GM19023 (cell line): Measurements from ENCODE around the gene PCBD2.
"Not testable (repeated sequence)": the region's sequence is repeated elsewhere in the genome, so short reads cannot be mapped to it uniquely, and the experiment has no call there.

Experiments
- ATAC-seq: cut with Tn5 transposase; IDR thresholded peaks from one replicate; pipeline ENCODE4 v1.9.1; 2021; ENCODE audit warnings: mild to moderate bottlenecking, moderate library complexity; ENCODE audit not compliant: unreplicated experiment

PCBD2 gene

GRCh38 chr5:134905246-134905996, 490 bp downstream of the PCBD2 start:
- ATAC-seq: peak; percentile 28

- no peak for ATAC-seq
Measured at GRCh38 chr5:134906811-134907210, 1.9 kb downstream of the PCBD2 start.

- not testable (repeated sequence) for ATAC-seq
Measured at GRCh38 chr5:134910752-134911151, 5.8 kb downstream of the PCBD2 start.

- no peak for ATAC-seq
Measured at GRCh38 chr5:134911285-134912206, 6.6 kb downstream of the PCBD2 start.

GRCh38 chr5:134913254-134913653, 8.3 kb downstream of the PCBD2 start:
- no peak for ATAC-seq

- no peak for ATAC-seq
Measured at GRCh38 chr5:134913795-134914194, 8.9 kb downstream of the PCBD2 start.

- ATAC-seq: no peak
Measured at GRCh38 chr5:134917070-134917815, 12.3 kb downstream of the PCBD2 start.

GRCh38 chr5:134918861-134919260, 13.9 kb downstream of the PCBD2 start:
- ATAC-seq: no peak

GRCh38 chr5:134920848-134921575, 16.1 kb downstream of the PCBD2 start:
- ATAC-seq: no peak

- no peak for ATAC-seq
Measured at GRCh38 chr5:134932508-134932907, 27.6 kb downstream of the PCBD2 start.

- no peak for ATAC-seq
Measured at GRCh38 chr5:134934202-134934601, 29.3 kb downstream of the PCBD2 start.

- no peak for ATAC-seq
Measured at GRCh38 chr5:134935711-134936602, 31.0 kb downstream of the PCBD2 start.

GRCh38 chr5:134937526-134937925, 32.6 kb downstream of the PCBD2 start:
- ATAC-seq: no peak

GRCh38 chr5:134938030-134938429, 33.1 kb downstream of the PCBD2 start:
- ATAC-seq: no peak

GRCh38 chr5:134939500-134939899, 34.6 kb downstream of the PCBD2 start:
- ATAC-seq: no peak

- ATAC-seq: no peak
Measured at GRCh38 chr5:134943547-134943946, 38.6 kb downstream of the PCBD2 start.

- no peak for ATAC-seq
Measured at GRCh38 chr5:134944630-134945029, 39.7 kb downstream of the PCBD2 start.

- no peak for ATAC-seq
Measured at GRCh38 chr5:134945041-134945440, 40.1 kb downstream of the PCBD2 start.

GRCh38 chr5:134948911-134949310, 44.0 kb downstream of the PCBD2 start:
- no peak for ATAC-seq

- ATAC-seq: no peak
Measured at GRCh38 chr5:134949316-134949715, 44.4 kb downstream of the PCBD2 start.
